KMS-11 (cell line): ENCODE measurements around the gene ABCA8.
"Not testable (repeated sequence)": the region's sequence is repeated elsewhere in the genome, so short reads cannot be mapped to it uniquely, and the experiment has no call there.

Source experiments
- H2AFZ ChIP-seq: fragments of 200-600 bp; sonication (generic); 2 replicates; pipeline ENCODE4 v1.6.1; 2016; ENCODE audit warnings: antibody characterized with exemption, mixed run types, low read depth
- H3K27ac ChIP-seq: fragments of 200-600 bp; sonication (generic); 2 replicates; pipeline ENCODE4 v1.6.1; 2016; ENCODE audit warnings: mild to moderate bottlenecking, mixed run types
- H3K27me3 ChIP-seq: fragments of 200-600 bp; sonication (generic); 2 replicates; pipeline ENCODE4 v1.6.1; 2017; ENCODE audit warnings: mild to moderate bottlenecking, low read depth, mixed run types, moderate library complexity; ENCODE audit not compliant: insufficient read depth
- H3K36me3 ChIP-seq: fragments of 200-600 bp; sonication (generic); 2 replicates; pipeline ENCODE4 v1.6.1; 2017; ENCODE audit warnings: mild to moderate bottlenecking, mixed run types; ENCODE audit not compliant: insufficient read depth
- H3K4me1 ChIP-seq: fragments of 200-600 bp; sonication (generic); 2 replicates; pipeline ENCODE4 v1.6.1; 2016; ENCODE audit warnings: mild to moderate bottlenecking, low read depth, mixed run types; ENCODE audit not compliant: poor library complexity, severe bottlenecking
- H3K4me2 ChIP-seq: fragments of 200-600 bp; sonication (generic); 2 replicates; pipeline ENCODE4 v1.7.0; 2016; ENCODE audit warnings: mild to moderate bottlenecking, mixed run types
- H3K4me3 ChIP-seq: fragments of 200-600 bp; sonication (generic); IDR thresholded peaks from 2 replicates; pipeline ENCODE4 v1.6.1; 2017; ENCODE audit warnings: low read depth, low read length, mixed read lengths; ENCODE audit not compliant: insufficient read depth
- H3K79me2 ChIP-seq: fragments of 200-600 bp; sonication (generic); 2 replicates; pipeline ENCODE4 v1.6.1; 2016; ENCODE audit warnings: low read depth, mixed run types; ENCODE audit not compliant: insufficient read depth
- H3K9ac ChIP-seq: fragments of 200-600 bp; sonication (generic); 2 replicates; pipeline ENCODE4 v1.6.1; 2016; ENCODE audit warnings: mild to moderate bottlenecking, mixed run types
- H4K20me1 ChIP-seq: fragments of 200-600 bp; sonication (generic); 2 replicates; pipeline ENCODE4 v1.6.1; 2016; ENCODE audit warnings: mild to moderate bottlenecking, mixed run types; ENCODE audit not compliant: insufficient read depth
- CTCF ChIP-seq: fragments of 200-600 bp; sonication (generic); conservative IDR thresholded peaks from 2 replicates; pipeline ENCODE4 v1.6.1; 2017; ENCODE audit warnings: low read depth, mild to moderate bottlenecking, antibody characterized with exemption, low read length, moderate library complexity, mixed read lengths

ABCA8 gene

GRCh38 chr17:68953340-68953997 lies 1.7 kb downstream of the ABCA8 start:
- H3K79me2 ChIP-seq = no peaks in the 10 kb centered on the region
- H4K20me1 ChIP-seq = no peaks in the 10 kb centered on the region
- no peak overlapping the region for H2AFZ ChIP-seq
- H3K4me2 ChIP-seq = no peak overlapping the region
- no peak overlapping the region for H3K27ac ChIP-seq
- no peak overlapping the region for H3K4me3 ChIP-seq
- H3K9ac ChIP-seq = no peak overlapping the region
- H3K4me1 ChIP-seq = no peaks in the 10 kb centered on the region
- TF ChIP-seq CTCF = no peak
- no peaks in the 10 kb centered on the region for H3K36me3 ChIP-seq
- no peaks in the 10 kb centered on the region for H3K27me3 ChIP-seq

- H2AFZ ChIP-seq = no peak overlapping the region
- H3K36me3 ChIP-seq = no peaks in the 10 kb centered on the region
- no peaks in the 10 kb centered on the region for H3K4me1 ChIP-seq
- no peaks in the 10 kb centered on the region for H3K27me3 ChIP-seq
- TF ChIP-seq CTCF = no peak
- H3K79me2 ChIP-seq = no peaks in the 10 kb centered on the region
- no peaks in the 10 kb centered on the region for H4K20me1 ChIP-seq
- H3K27ac ChIP-seq = no peak overlapping the region
- no peak overlapping the region for H3K4me2 ChIP-seq
- H3K9ac ChIP-seq = no peak overlapping the region
- H3K4me3 ChIP-seq = no peak overlapping the region
Measured at GRCh38 chr17:68950725-68951124, 4.5 kb downstream of the ABCA8 start.

GRCh38 chr17:68947868-68948267 lies 7.3 kb downstream of the ABCA8 start:
- not testable (repeated sequence) for H3K36me3 ChIP-seq, H4K20me1 ChIP-seq, H3K27ac ChIP-seq, H3K79me2 ChIP-seq, H2AFZ ChIP-seq, H3K4me3 ChIP-seq, H3K27me3 ChIP-seq, H3K4me1 ChIP-seq, H3K4me2 ChIP-seq, H3K9ac ChIP-seq

GRCh38 chr17:68944435-68945035 lies 10.7 kb downstream of the ABCA8 start:
- no peaks in the 10 kb centered on the region for H3K36me3 ChIP-seq
- no peaks in the 10 kb centered on the region for H3K4me1 ChIP-seq
- TF ChIP-seq CTCF = no peak
- H3K27me3 ChIP-seq = no peaks in the 10 kb centered on the region
- H3K4me3 ChIP-seq = no peak overlapping the region
- no peak overlapping the region for H2AFZ ChIP-seq
- no peaks in the 10 kb centered on the region for H4K20me1 ChIP-seq
- no peak overlapping the region for H3K27ac ChIP-seq
- H3K4me2 ChIP-seq = no peak overlapping the region
- H3K9ac ChIP-seq = no peak overlapping the region
- no peaks in the 10 kb centered on the region for H3K79me2 ChIP-seq

- H3K79me2 ChIP-seq, H3K27me3 ChIP-seq, H3K36me3 ChIP-seq, H4K20me1 ChIP-seq, H3K27ac ChIP-seq, H2AFZ ChIP-seq, H3K4me2 ChIP-seq, H3K9ac ChIP-seq, H3K4me3 ChIP-seq, H3K4me1 ChIP-seq: not testable (repeated sequence)
Measured at GRCh38 chr17:68943812-68944182, 11.4 kb downstream of the ABCA8 start.
